ENCODE data around the gene ATP5IF1. TPM values are rescaled to one million over a fixed set of nuclear protein-coding genes. Genes with fewer than 3 reads are reported as not detected.

The ATP5IF1 gene
- total RNA-seq, 4 donors from 2014 or later = 125 to 333 (median 193) TPM

DNA sequence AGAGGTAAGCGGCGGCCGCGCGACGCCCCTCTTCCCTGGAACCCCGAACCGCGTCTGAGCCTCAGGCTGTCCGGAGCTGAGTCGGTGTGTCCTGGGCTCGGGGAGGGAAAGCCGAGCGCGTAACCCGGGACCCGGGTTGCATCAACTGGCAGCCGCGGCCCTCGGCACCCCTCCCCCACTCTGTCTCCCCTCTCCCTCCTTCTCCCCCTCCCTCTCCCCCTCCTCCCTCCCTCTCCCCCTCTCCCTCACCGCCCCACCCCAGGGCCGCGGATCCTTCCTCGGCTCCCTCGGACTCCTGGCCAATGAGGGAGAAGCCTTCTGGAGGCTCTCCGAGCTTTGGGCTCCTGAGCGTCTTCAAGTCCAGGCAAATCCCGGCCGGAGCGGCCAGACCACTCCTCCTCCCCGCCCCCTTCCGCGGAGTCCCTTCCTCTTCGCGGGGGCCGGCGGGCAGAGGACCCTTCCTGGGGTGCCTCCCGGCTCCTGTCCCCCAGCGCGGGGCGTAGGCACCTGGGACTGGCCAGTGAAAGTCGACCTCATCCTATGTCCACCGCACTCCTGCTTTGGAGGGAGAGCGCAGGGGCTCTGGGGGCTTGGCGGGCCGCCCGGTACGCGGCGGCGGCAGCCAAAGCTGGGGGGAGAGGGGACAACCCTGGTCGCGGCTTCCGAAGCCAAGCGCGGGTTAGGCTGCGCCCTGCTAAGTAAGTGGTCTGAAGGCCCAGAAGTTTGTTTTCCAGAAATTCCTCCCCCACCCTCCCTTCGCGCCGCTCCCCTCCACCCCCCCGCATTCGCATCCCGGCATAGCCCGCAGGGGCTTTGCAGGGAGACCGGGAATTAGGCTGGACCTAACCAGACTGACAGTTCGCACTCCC, 24.2 kb downstream of the ATP5IF1 start:
- peak overlapping the region; percentile 92 to 98 (median 94) for H3K27ac ChIP-seq
- peak; percentile 43 for ATAC-seq
- peak; percentile 52 to 62 for DNase-seq
- TF ChIP-seq POLR2A (IDR thresholded peaks at IDR 0.05) = no peak
- TF ChIP-seq, protein P1, sequence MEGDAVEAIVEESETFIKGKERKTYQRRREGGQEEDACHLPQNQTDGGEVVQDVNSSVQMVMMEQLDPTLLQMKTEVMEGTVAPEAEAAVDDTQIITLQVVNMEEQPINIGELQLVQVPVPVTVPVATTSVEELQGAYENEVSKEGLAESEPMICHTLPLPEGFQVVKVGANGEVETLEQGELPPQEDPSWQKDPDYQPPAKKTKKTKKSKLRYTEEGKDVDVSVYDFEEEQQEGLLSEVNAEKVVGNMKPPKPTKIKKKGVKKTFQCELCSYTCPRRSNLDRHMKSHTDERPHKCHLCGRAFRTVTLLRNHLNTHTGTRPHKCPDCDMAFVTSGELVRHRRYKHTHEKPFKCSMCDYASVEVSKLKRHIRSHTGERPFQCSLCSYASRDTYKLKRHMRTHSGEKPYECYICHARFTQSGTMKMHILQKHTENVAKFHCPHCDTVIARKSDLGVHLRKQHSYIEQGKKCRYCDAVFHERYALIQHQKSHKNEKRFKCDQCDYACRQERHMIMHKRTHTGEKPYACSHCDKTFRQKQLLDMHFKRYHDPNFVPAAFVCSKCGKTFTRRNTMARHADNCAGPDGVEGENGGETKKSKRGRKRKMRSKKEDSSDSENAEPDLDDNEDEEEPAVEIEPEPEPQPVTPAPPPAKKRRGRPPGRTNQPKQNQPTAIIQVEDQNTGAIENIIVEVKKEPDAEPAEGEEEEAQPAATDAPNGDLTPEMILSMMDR (IDR thresholded peaks at IDR 0.05 in 4 of 5, conservative IDR thresholded peaks at IDR 0.05 in 1 of 5) = no peak
- no peaks in the 10 kb centered on the region for H3K9me3 ChIP-seq
- in situ Hi-C loops (cut with MboI; ENCODE audit: low sequenced_read_pairs in 4 of 4) = loop anchor here in 2 of 4 donors (10.0 kb wide), 1 partner anchor 65 kb away; the partner anchor contains the start of gene MED18 (in 2 of the 2)
- H3K36me3 ChIP-seq = no peaks in the 10 kb centered on the region
- peaks cover 29 to 34% of the 10 kb centered on the region in 2 donors for H3K4me1 ChIP-seq
- peak overlapping the region; percentile 94 to 99 (median 96) for H3K4me3 ChIP-seq
- intact Hi-C loops (cut with DNase I; ENCODE audit: low total_unique reads) = loop anchor here (1.0 to 10.0 kb wide), 3 partner anchors 69 to 625 kb away; partner anchors contain the start of genes MED18 and PHACTR4
- H3K27me3 ChIP-seq = no peaks in the 10 kb centered on the region

- Histone ChIP-seq H3K4me3 (peak overlapping the region; percentile 94 to 99 (median 96)), H3K4me1 (peaks cover 29 to 34% of the 10 kb centered on the region in 2 donors), H3K27me3 (no peaks in the 10 kb centered on the region), H3K36me3 (no peaks in the 10 kb centered on the region), H3K27ac (peak overlapping the region in 3 of 4 donors; percentile 92 to 95 (median 94)), H3K9me3 (no peaks in the 10 kb centered on the region)
- intact Hi-C loops (cut with DNase I; ENCODE audit: low total_unique reads) (no loop called here), in situ Hi-C loops (cut with MboI; ENCODE audit: low sequenced_read_pairs in 4 of 4) (loop anchor here in 2 of 4 donors (10.0 kb wide), 1 partner anchor 64 kb away; the partner anchor contains the start of gene MED18 (in 2 of the 2))
- TF ChIP-seq, protein P1 (IDR thresholded peaks at IDR 0.05 in 4 of 5, conservative IDR thresholded peaks at IDR 0.05 in 1 of 5) = no peak
- TF ChIP-seq POLR2A (IDR thresholded peaks at IDR 0.05) = no peak
- no peak for ATAC-seq
- no peak for DNase-seq
Observed at GRCh38 chr1:28260803-28261174, 24.9 kb downstream of the ATP5IF1 start.

DNA sequence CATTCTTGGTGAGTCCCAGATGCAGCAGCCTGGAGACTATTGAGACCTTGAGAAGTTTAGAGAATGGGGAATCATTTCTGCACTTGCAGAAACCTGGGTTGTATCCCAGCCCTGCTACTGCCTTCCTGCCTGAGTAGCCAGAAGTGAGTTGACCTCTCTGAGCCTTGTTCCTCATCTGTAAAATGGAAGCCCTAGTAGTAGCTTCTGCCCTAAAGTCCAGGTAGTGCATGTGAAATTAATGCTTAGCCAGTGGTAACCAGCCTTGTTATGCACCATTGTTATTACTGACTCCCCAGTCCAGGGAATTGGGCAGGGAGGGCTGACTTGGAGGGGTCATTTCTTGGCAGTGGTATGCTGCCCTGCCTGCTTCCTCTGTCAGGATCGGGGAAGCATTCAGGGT, 29.0 kb downstream of the ATP5IF1 start:
- peaks cover 0 to 5% of the 10 kb centered on the region in 2 donors for H3K36me3 ChIP-seq
- no peak overlapping the region for H3K4me3 ChIP-seq
- TF ChIP-seq, protein P1 (IDR thresholded peaks at IDR 0.05 in 4 of 5, conservative IDR thresholded peaks at IDR 0.05 in 1 of 5) = no peak
- TF ChIP-seq POLR2A (IDR thresholded peaks at IDR 0.05) = no peak
- no peak overlapping the region for H3K27ac ChIP-seq
- no peaks in the 10 kb centered on the region for H3K27me3 ChIP-seq
- no peak for DNase-seq
- ATAC-seq = no peak
- intact Hi-C loops (cut with DNase I; ENCODE audit: low total_unique reads) (no loop called here), in situ Hi-C loops (cut with MboI; ENCODE audit: low sequenced_read_pairs in 4 of 4) (loop anchor here in 2 of 4 donors (10.0 kb wide), 1 partner anchor 60 kb away; the partner anchor contains the start of gene MED18 (in 2 of the 2))
- peaks cover 22 to 25% of the 10 kb centered on the region in 2 donors for H3K4me1 ChIP-seq
- no peaks in the 10 kb centered on the region for H3K9me3 ChIP-seq

DNA sequence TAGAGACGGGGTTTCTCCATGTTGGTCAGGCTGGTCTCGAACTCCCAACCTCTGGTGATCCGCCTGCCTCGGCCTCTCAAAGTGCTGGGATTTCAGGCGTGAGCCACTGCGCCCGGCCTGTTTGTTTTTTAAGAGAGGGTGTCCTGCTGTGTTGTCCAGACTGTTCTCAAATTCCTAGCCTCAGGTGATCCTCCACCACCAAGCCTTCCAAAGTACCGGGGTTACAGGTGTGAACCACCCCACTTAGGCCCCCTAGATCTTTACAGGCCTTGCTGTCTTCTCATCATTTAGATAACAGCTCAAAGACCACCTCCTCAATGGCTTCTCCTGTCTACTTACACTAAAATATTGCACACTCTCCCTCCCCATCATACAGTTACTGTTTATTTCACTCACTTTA, 29.7 kb downstream of the ATP5IF1 start:
- in situ Hi-C loops (cut with MboI; ENCODE audit: low sequenced_read_pairs in 4 of 4) (loop anchor here in 2 of 4 donors (10.0 kb wide), 1 partner anchor 59 kb away; the partner anchor contains the start of gene MED18 (in 2 of the 2)), intact Hi-C loops (cut with DNase I; ENCODE audit: low total_unique reads) (no loop called here)
- peaks cover 21% of the 10 kb centered on the region in 2 donors for H3K4me1 ChIP-seq
- peaks cover 0 to 10% of the 10 kb centered on the region in 2 donors for H3K36me3 ChIP-seq
- DNase-seq (no peak), ATAC-seq (no peak)
- TF ChIP-seq, protein P1 (IDR thresholded peaks at IDR 0.05 in 4 of 5, conservative IDR thresholded peaks at IDR 0.05 in 1 of 5) = no peak
- TF ChIP-seq POLR2A (IDR thresholded peaks at IDR 0.05) = no peak
- no peak overlapping the region for H3K4me3 ChIP-seq
- H3K27ac ChIP-seq = no peak overlapping the region
- no peaks in the 10 kb centered on the region for H3K27me3 ChIP-seq
- no peaks in the 10 kb centered on the region for H3K9me3 ChIP-seq
